ENCODE measurements around the gene NOSTRIN.
"Not testable (repeated sequence)": the region's sequence is repeated elsewhere in the genome, so short reads cannot be mapped to it uniquely, and the experiment has no call there.

The NOSTRIN gene

GRCh38 chr2:168801961-168802858, at the start of gene NOSTRIN:
NOSTRIN (plus strand) TSS chr2:168802637; CDS start chr2:168802647, 10 bp downstream.
- in situ Hi-C loops (cut with HindIII; ENCODE audit: low sequenced_read_pairs): no loop called here

DNA sequence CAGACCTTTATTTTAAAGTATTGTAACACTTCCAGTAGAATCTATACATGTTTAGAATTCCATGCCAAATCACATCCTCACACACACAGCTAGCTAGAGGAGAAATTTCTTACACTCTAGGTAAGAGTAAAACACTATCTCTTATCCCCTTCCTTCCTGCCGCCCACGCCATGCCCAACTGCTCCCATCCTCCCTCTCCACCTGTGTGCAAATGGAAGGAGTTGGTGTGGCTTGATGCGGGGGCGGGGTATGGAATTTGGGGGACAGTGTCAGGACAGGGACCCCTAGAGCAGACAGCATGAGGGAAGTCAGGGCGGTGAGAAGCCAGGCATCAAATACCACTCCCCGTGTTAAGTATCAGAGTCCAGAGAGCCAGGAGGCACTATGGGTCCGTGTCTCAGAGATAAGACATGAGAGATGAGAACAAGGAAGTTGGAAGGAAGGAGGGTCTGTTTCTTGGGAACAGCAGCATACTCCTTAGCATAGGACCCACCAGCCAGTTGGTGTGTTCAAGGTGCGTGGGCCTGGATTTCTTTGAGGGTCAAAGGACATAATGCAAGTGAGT, 48.6 kb upstream of the NOSTRIN start:
- in situ Hi-C loops (cut with HindIII; ENCODE audit: low sequenced_read_pairs): no loop called here

DNA sequence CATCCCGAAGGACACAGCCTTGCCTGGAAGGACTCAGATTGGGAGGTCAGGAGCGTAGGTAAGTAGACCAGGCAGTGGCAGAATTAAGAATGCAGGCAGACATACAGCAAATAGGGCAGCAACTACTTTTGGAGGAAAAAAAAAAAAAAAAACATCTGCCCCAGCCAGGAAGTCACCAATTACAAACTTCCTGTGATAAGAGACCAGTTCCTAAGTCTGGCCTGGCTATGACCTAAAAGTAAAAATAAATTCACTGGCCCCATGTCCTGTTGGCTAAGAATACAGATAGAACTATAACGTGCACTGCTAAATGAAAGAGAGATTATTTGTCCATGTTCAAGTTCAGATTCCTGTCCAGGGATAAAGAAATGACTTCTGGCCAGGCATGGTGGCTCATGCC, 45.2 kb upstream of the NOSTRIN start:
- in situ Hi-C loops (cut with HindIII; ENCODE audit: low sequenced_read_pairs): no loop called here

GRCh38 chr2:168758970-168759820, 43.2 kb upstream of the NOSTRIN start:
- in situ Hi-C loops (cut with HindIII; ENCODE audit: low sequenced_read_pairs): no loop called here

GRCh38 chr2:168765401-168765800, 37.0 kb upstream of the NOSTRIN start:
- in situ Hi-C loops (cut with HindIII; ENCODE audit: low sequenced_read_pairs): no loop called here

DNA sequence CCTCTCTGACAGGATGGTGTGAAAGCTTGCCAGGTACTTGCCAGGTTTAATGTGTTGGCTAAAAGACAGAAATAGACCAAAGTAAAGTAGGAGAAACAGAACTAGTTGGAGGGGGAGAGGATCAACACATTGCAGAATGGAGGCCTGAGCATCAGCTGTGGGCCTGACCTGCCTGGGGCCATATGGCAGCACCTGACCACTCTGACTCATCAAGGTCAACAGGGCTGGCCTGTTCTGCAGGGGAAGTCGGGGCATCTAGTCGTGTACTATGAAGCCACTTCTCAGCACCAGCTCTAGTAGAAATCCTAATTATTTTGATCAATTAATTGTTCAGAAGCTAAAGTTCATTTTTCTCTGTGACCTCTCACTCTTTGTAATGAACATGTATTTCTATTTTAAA, 35.8 kb upstream of the NOSTRIN start:
- in situ Hi-C loops (cut with HindIII; ENCODE audit: low sequenced_read_pairs): no loop called here

GRCh38 chr2:168767258-168767657, 35.2 kb upstream of the NOSTRIN start:
- in situ Hi-C loops (cut with HindIII; ENCODE audit: low sequenced_read_pairs): no loop called here

DNA sequence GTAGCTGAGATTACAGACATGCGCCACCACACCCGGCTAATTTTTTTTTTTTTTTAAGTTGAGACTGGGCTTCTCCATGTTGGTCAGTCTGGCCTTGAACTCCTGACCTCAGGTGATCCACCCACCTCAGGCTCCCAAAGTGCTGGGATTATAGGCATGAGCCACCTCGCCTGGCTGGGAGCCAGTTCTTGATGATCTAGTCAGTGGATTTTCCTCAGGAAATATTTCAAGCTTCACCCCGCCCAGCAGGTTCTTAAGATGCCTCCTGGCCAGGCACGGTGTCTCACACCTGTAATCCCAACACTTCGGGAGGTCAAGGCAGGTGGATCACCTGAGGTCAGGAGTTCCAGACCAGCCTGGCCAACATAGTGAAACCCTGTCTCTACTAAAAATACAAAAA, 34.1 kb upstream of the NOSTRIN start:
- in situ Hi-C loops (cut with HindIII; ENCODE audit: low sequenced_read_pairs): not testable (repeated sequence)

DNA sequence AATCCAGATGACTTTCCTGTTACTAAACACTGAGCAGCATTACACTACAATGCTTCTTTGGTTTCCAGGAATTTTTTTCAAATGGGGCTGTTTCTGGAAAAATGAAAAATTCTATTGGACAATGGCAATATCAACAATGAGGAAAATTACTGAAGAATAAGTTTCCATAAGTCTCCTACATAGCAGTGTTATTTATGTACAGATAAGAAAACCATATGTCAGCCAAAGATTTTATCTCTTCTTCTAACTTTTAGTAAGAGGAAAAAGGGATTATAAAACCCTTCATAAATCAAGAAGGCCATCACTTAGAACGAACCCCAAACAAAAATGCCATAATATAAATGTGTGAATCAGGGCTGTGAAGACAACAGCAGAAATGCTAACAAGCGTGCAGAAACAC, 31.6 kb upstream of the NOSTRIN start:
- in situ Hi-C loops (cut with HindIII; ENCODE audit: low sequenced_read_pairs): no loop called here

DNA sequence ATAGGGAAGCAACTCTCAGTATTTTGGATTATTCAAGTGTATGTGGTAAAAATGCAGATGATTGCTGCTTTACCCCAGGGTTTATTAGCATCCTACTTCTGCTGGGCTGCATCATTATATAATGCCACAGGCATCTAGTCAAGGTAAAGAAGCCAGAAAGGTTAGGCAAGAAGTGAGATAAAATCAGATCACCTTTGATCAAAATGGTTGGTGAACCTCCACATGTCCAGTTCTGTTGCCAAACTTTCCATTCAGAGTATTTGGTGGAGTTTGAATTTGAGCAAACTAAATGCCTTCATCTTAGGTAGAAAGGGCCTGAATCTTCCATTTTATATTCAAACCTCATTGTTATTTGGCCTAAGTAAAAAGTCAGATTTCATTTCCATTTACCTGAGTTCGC, 29.7 kb upstream of the NOSTRIN start:
- in situ Hi-C loops (cut with HindIII; ENCODE audit: low sequenced_read_pairs): no loop called here

DNA sequence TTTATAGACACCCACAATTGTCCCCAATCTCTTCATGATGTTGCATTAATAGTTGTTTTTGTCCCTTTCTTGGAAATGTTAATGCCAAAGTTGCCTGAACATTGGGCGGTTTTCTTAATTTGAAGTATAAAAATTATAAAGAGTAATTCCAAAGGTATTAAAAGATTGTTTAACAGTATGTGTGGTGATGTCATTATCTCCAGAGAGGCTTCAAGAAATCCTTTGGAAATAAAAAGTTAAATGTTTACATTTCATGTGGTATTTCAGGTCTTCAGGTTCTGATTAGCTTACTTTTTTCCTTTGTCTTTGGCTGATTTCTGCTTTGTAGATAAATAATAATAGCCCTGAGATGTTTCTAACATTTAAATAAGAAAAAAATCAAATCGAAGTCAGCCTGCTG, 29.3 kb upstream of the NOSTRIN start:
- in situ Hi-C loops (cut with HindIII; ENCODE audit: low sequenced_read_pairs): no loop called here

GRCh38 chr2:168773719-168774521, 28.5 kb upstream of the NOSTRIN start:
- in situ Hi-C loops (cut with HindIII; ENCODE audit: low sequenced_read_pairs): no loop called here

DNA sequence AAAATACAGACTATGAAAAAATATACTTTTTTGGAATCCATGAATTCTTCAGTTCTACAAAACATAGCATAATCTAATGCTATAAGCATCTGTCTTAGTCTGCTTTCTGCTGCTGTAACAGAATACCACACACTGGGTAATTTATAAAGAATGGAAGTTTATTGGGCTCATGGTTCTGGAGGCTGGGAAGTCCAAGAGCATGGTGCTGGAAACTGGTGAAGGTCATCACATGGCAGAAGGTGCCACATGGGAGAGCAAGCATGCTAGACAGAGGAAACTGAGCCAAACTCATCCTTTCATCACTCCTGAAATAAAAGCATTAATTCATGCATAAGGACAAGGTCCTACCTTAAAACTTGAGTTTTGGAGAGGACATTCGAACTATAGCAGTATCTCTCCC, 26.6 kb upstream of the NOSTRIN start:
- in situ Hi-C loops (cut with HindIII; ENCODE audit: low sequenced_read_pairs): no loop called here

DNA sequence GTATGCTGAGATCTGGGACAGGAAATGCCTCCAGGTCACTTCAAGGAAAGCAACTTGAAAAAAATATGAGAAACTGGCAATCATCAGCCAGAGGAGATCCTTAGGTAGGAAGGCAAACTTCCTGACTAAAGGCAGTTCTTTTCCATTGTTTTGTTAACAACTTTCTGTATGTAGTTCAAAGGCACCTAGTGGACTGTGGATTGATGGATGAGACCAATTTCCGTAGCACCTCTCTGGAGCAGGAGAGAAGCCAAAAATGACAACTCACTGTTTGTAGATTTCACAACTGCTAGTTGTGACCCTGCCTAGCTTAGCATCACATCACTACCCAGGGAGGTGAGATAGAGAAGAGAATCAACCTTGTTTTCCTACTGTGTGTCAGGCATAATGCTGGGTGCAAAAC, 21.8 kb upstream of the NOSTRIN start:
- in situ Hi-C loops (cut with HindIII; ENCODE audit: low sequenced_read_pairs): no loop called here

DNA sequence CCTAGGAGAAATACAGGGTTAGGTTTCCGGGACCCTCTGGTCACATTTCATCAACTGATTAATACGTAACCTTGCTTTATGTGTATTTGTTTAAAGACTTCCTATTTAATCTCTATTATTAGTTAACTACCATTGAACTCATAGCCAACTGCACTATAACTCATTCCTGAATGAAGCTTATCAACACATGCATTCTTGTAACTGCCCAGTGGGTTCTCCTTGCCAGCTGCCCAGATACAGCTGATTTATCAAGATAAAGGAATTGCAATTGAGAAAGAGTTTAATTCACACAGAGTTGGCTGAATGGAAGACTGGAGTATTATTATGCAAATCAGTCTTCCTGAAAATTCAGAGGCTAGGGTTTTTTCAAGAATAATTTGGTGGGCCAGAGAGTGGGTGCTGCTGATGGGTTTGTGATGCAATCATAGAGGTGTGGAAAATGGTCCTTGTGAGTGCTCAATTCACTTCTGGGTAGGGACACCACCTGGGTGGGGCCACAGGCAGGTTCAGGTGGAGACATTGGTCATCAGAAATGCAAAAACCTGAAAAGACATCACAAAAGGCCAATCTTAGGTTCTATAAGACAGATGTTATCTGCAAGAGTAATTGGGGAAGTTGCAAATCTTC, 21.1 kb upstream of the NOSTRIN start:
- in situ Hi-C loops (cut with HindIII; ENCODE audit: low sequenced_read_pairs): no loop called here

DNA sequence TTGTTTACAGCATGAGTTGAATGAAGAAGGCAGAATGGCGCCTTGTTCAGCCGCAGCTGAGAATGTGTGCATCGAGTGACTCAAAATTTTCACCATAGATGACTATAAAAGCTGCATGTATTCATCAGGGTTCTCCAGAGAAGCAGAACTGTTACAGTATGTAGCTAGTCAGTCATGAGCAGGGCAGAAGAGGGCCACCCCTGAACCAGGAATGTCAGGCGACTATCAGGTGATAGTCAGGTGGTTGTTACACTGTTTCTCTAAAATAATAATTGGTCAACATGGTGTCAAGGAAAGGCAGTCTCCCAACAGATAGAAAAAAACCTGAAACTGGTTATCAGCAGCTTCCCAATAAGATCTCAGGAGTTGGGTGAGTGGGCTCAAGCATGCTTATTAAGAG, 20.2 kb upstream of the NOSTRIN start:
- in situ Hi-C loops (cut with HindIII; ENCODE audit: low sequenced_read_pairs): no loop called here

DNA sequence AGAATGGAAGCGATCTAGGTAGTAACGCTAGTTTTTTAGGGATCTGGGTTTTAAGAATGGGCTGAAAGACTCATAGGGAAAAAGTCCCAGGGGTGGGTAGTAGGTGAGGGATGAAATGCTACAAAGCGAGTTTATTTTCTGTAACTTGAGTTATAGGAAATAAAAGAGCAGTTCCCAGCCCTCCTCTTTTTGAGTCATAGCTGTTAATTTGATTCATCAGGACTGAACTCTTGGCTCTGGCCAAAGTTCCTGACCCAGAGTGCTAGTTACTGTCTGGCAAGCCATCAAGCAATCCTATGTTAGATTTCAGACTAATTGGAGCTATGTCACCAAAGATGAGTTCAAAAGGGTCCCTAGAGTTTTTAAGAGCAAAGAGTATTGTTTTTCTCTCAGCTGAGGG, 17.4 kb upstream of the NOSTRIN start:
- in situ Hi-C loops (cut with HindIII; ENCODE audit: low sequenced_read_pairs): no loop called here

GRCh38 chr2:168787098-168787781, 15.2 kb upstream of the NOSTRIN start:
- in situ Hi-C loops (cut with HindIII; ENCODE audit: low sequenced_read_pairs): no loop called here

GRCh38 chr2:168787782-168788376, 14.6 kb upstream of the NOSTRIN start:
- in situ Hi-C loops (cut with HindIII; ENCODE audit: low sequenced_read_pairs): no loop called here

Data from DLD1 (cell line).